Prostate gland (tissue), 2 donors: Measurements from ENCODE around the gene ME3.

ENCODE experiments used
- CTCF ChIP-seq, 4 experiments: fragments of 200-600 bp in 2 of 4; fragments of 450-650 bp in 2 of 4; sonication (generic) in 2 of 4; IDR thresholded peaks; 1 replicate in 3 of 4; 2 replicates in 1 of 4; pipeline ENCODE4 v1.5.1; 2016 to 2019; ENCODE audit warnings: antibody characterized with exemption in 4 of 4, mild to moderate bottlenecking in 2 of 4, moderate library complexity in 2 of 4
- POLR2A ChIP-seq: fragments of 450-650 bp; IDR thresholded peaks from one replicate; pipeline ENCODE4 v1.6.1; 2016; ENCODE audit warnings: antibody characterized with exemption, mild to moderate bottlenecking
- POLR2AphosphoS5 ChIP-seq: sonication (generic); formaldehyde crosslinking; IDR thresholded peaks from one replicate; pipeline ENCODE4 v1.6.1; 2017; ENCODE audit warnings: antibody characterized with exemption

- TF ChIP-seq CTCF (IDR thresholded peaks at IDR 0.05) (no peak), POLR2AphosphoS5 (no peak), POLR2A (no peak)
Measured at GRCh38 chr11:86587264-86588193, 84.9 kb downstream of the ME3 start.
